CD14-positive monocyte (primary cell): Measurements from ENCODE around the gene RAB11FIP3. TPM values are rescaled to one million over a fixed set of nuclear protein-coding genes. Genes with fewer than 3 reads are reported as not detected.

ENCODE experiments used
- DNase-seq, 3 donors: peaks; one replicate each; pipeline ENCODE4 v3.0.0-alpha.2; 2011 to 2022
- H2AFZ ChIP-seq: 2 replicates; pipeline ENCODE4 v1.6.0; 2012; ENCODE audit warnings: mild to moderate bottlenecking, low read depth, low read length, inconsistent platforms; ENCODE audit not compliant: insufficient read depth, poor library complexity, severe bottlenecking
- H3K27ac ChIP-seq, 2 donors: 1 replicate in 1 of 2; 2 replicates in 1 of 2; pipeline ENCODE4 v1.5.1; 2012 to 2013; ENCODE audit warnings: low read length in 2 of 2, control low read depth in 1 of 2, inconsistent platforms in 1 of 2, low read depth in 1 of 2, mild to moderate bottlenecking in 1 of 2
- H3K27me3 ChIP-seq, 2 donors: one replicate each; pipeline versions ENCODE4 v1.6.0 to v1.6.1; 2011 to 2013; ENCODE audit warnings: low read length in 2 of 2; ENCODE audit not compliant: control insufficient read depth in 2 of 2, insufficient read depth in 2 of 2
- H3K36me3 ChIP-seq, 2 donors: replicated peaks in 1 of 2; 1 replicate in 1 of 2; 2 replicates in 1 of 2; pipeline versions ENCODE4 v1.5.1 to v1.6.1; 2012 to 2013; ENCODE audit warnings: low read length in 2 of 2, control low read depth in 1 of 2, inconsistent platforms in 1 of 2, mild to moderate bottlenecking in 1 of 2; ENCODE audit not compliant: insufficient read depth in 2 of 2, control insufficient read depth in 1 of 2
- H3K4me1 ChIP-seq, 2 donors: 1 replicate in 1 of 2; 2 replicates in 1 of 2; pipeline versions ENCODE4 v1.5.1 to v1.6.1; 2012 to 2013; ENCODE audit warnings: low read length in 2 of 2, control low read depth in 1 of 2, inconsistent platforms in 1 of 2, mild to moderate bottlenecking in 1 of 2, moderate library complexity in 1 of 2; ENCODE audit not compliant: insufficient read depth in 2 of 2, control insufficient read depth in 1 of 2
- H3K4me2 ChIP-seq: replicated peaks from 2 replicates; pipeline ENCODE3; 2012; ENCODE audit warnings: low read length, moderate library complexity, mild to moderate bottlenecking; ENCODE audit not compliant: poor library complexity, severe bottlenecking; ENCODE audit errors: extremely low read depth
- H3K4me3 ChIP-seq, 3 experiments: fragments of 200-600 bp in 1 of 3; sonication (generic) in 1 of 3; replicated peaks in 1 of 3; 1 replicate in 2 of 3; 2 replicates in 1 of 3; pipeline ENCODE4 v1.5.1; 2011 to 2013; ENCODE audit warnings: low read length in 3 of 3, mild to moderate bottlenecking in 3 of 3, control low read depth in 2 of 3, low read depth in 2 of 3, inconsistent platforms in 1 of 3, moderate library complexity in 1 of 3
- H3K79me2 ChIP-seq: 2 replicates; pipeline ENCODE4 v1.6.0; 2012; ENCODE audit warnings: mild to moderate bottlenecking, control low read depth, inconsistent platforms, low read length, moderate library complexity; ENCODE audit not compliant: insufficient read depth
- H3K9ac ChIP-seq: 2 replicates; pipeline ENCODE4 v1.6.0; 2017; ENCODE audit warnings: low read length, mild to moderate bottlenecking; ENCODE audit not compliant: insufficient read depth, poor library complexity, severe bottlenecking
- H3K9me3 ChIP-seq, 2 donors: replicated peaks in 1 of 2; 1 replicate in 1 of 2; 2 replicates in 1 of 2; pipeline versions ENCODE4 v1.5.1 to v1.6.1; 2012 to 2013; ENCODE audit warnings: low read length in 2 of 2, control low read depth in 1 of 2; ENCODE audit not compliant: control insufficient read depth in 1 of 2, insufficient read depth in 1 of 2
- H4K20me1 ChIP-seq: 2 replicates; pipeline ENCODE4 v1.6.0; 2012; ENCODE audit warnings: mild to moderate bottlenecking, low read length, control low read depth, moderate library complexity; ENCODE audit not compliant: insufficient read depth
- H3K27ac Mint-ChIP-seq, 7 donors: one replicate each; pipeline ENCODE4 v1.8.0; 2020; ENCODE audit warnings: mild to moderate bottlenecking in 7 of 7, mixed read lengths in 7 of 7, moderate library complexity in 6 of 7, inconsistent platforms in 2 of 7
- H3K27me3 Mint-ChIP-seq, 3 donors: one replicate each; pipeline ENCODE4 v1.8.0; 2021 to 2022; ENCODE audit warnings: low read depth in 3 of 3, mild to moderate bottlenecking in 3 of 3, mixed read lengths in 3 of 3, moderate library complexity in 3 of 3, inconsistent platforms in 1 of 3
- H3K36me3 Mint-ChIP-seq, 2 donors: one replicate each; pipeline ENCODE4 v1.8.0; 2020; ENCODE audit warnings: mixed read lengths in 2 of 2, inconsistent platforms in 1 of 2, mild to moderate bottlenecking in 1 of 2
- H3K4me1 Mint-ChIP-seq: one replicate; pipeline ENCODE4 v1.8.0; 2020; ENCODE audit warnings: mild to moderate bottlenecking, mixed read lengths
- H3K4me3 Mint-ChIP-seq, 2 donors: one replicate each; pipeline ENCODE4 v1.8.0; 2020; ENCODE audit warnings: mild to moderate bottlenecking in 2 of 2, mixed read lengths in 2 of 2, moderate library complexity in 1 of 2
- H3K9me3 Mint-ChIP-seq, 7 donors: one replicate each; pipeline ENCODE4 v1.8.0; 2020 to 2022; ENCODE audit warnings: mixed read lengths in 7 of 7, mild to moderate bottlenecking in 6 of 7, moderate library complexity in 6 of 7, inconsistent platforms in 2 of 7
- CTCF ChIP-seq: fragments of 200-600 bp; IDR thresholded peaks from one replicate; pipeline ENCODE4 v1.8.0; 2022; ENCODE audit warnings: antibody characterized with exemption, mild to moderate bottlenecking
- WGBS: methylation state at CpG from one replicate; pipeline ENCODE4 v1.1.5; 2013; ENCODE audit warnings: missing lambda C conversion rate; ENCODE audit not compliant: insufficient coverage; 5-methylcytosine and 5-hydroxymethylcytosine counted together
- intact Hi-C, 2 donors: fragments of 100-400 bp; cut with micrococcal nuclease; formaldehyde crosslinking; loops; one replicate each; pipeline versions ENCODE4 v1.15.0 to v1.15.1; 2023
- polyA plus RNA-seq, 3 donors: library from polyadenylated mRNA; depleted of rRNA in 1 of 3; unstranded in 2 of 3; stranded (reverse) in 1 of 3; fragments of 300-500 nt in 2 of 3; fragments of >200 nt in 1 of 3; fragmentation: Illumina TruSeq in 2 of 3; gene quantifications; 1 replicate in 2 of 3; 2 replicates in 1 of 3; pipeline ENCODE4 v1.2.3, GENCODE V29; 2012 to 2021

Gene RAB11FIP3
- polyA plus RNA-seq, 3 donors = 0.37 to 7.5 (median 0.49) TPM

- Mint-ChIP-seq H3K27me3 (no peaks in the 10 kb centered on the region), H3K9me3 (no peaks in the 10 kb centered on the region), H3K4me1 (no peaks in the 10 kb centered on the region), H3K4me3 (no peak overlapping the region), H3K36me3 (peaks cover 10 to 20% of the 10 kb centered on the region in 2 donors), H3K27ac (no peak overlapping the region)
- no peak overlapping the region for H3K4me2 ChIP-seq
- intact Hi-C loops = no loop called here
- no peaks in the 10 kb centered on the region for H3K79me2 ChIP-seq
- no peak overlapping the region for H3K4me3 ChIP-seq
- no peak overlapping the region for H3K9ac ChIP-seq
- no peaks in the 10 kb centered on the region for H3K27me3 ChIP-seq
- no peak for TF ChIP-seq CTCF
- DNase-seq = no peak
- no peaks in the 10 kb centered on the region for H3K9me3 ChIP-seq
- H3K36me3 ChIP-seq = peaks cover 31 to 60% of the 10 kb centered on the region in 2 donors
- H2AFZ ChIP-seq = no peak overlapping the region
- peaks cover 0 to 14% of the 10 kb centered on the region in 2 donors for H3K4me1 ChIP-seq
- no peak overlapping the region for H3K27ac ChIP-seq
- 97% methylated on average over 28 of the region's 28 CpGs for WGBS
- H4K20me1 ChIP-seq = peaks cover 19% of the 10 kb centered on the region
Measured at GRCh38 chr16:551210-551609, 125.8 kb downstream of the RAB11FIP3 start.

- Mint-ChIP-seq H3K4me1 (no peaks in the 10 kb centered on the region), H3K9me3 (no peaks in the 10 kb centered on the region), H3K27me3 (peaks cover 1 to 4% (median 2%) of the 10 kb centered on the region in 3 donors), H3K4me3 (no peak overlapping the region), H3K36me3 (peaks cover 10 to 17% of the 10 kb centered on the region in 2 donors), H3K27ac (no peak overlapping the region)
- Histone ChIP-seq H3K9ac (no peak overlapping the region), H3K27ac (no peak overlapping the region), H2AFZ (no peak overlapping the region), H3K9me3 (no peaks in the 10 kb centered on the region), H3K36me3 (peaks cover 31 to 60% of the 10 kb centered on the region in 2 donors), H3K4me3 (no peak overlapping the region), H3K79me2 (no peaks in the 10 kb centered on the region), H3K27me3 (no peaks in the 10 kb centered on the region), H3K4me2 (no peak overlapping the region), H3K4me1 (peaks cover 0 to 4% of the 10 kb centered on the region in 2 donors), H4K20me1 (peaks cover 10% of the 10 kb centered on the region)
- TF ChIP-seq CTCF = no peak
- intact Hi-C loops = no loop called here
- WGBS = 96% methylated on average over 35 of the region's 35 CpGs
- no peak for DNase-seq
Measured at GRCh38 chr16:552171-552570, 126.7 kb downstream of the RAB11FIP3 start.
